HG03457 (cell line): ENCODE measurements around the gene SPP1.

Experiments
- ATAC-seq: cut with Tn5 transposase; IDR thresholded peaks from one replicate; pipeline ENCODE4 v1.9.1; 2021; ENCODE audit warnings: moderate number of reproducible peaks; ENCODE audit not compliant: unreplicated experiment

SPP1 gene

DNA sequence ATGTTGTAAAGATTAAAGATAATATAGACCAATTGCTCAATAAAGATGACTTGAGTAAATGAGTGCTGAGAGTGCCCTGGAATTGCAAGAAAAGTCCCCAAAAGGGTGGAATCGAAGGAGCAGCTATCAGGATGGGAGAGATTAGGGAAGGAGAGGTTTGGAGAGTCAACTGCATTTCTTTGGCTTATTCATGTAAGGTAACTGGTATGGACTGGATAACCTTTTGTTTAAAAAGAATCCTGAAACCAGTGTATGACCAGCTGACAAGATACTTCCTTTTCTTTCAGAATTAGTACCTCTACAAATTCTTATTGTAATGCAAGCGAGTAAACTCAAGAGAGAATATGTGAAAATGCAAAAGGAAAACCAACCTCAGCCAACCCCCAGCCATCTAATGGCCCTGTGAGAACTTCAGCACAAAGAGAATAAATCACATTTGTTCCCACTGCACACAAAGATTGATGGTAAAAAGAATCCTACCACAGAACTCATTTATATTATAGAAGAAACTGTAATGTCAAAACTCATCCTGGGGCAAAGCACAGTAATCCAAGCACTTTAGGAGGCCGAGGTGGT is 24.5 kb upstream of the SPP1 start:
- no peak for ATAC-seq

DNA sequence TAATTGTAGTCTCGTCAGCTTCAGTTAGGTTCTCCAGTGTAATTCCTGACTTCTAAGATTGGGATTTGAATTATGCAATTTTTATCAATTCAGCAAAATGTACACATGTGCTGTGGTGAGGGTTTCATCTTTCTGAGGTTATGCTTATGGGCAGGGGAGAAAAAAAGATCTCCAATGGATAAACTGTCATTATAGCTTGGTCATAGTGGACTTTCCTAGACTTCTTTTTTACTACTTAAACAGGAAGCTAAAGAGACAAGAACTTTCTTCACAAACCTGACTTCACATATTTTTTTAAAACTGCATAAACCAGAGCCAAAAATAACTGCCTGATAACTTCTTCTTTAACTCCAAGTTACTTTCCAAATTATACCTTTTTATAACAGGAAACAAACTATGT is 21.7 kb upstream of the SPP1 start:
- no peak for ATAC-seq

DNA sequence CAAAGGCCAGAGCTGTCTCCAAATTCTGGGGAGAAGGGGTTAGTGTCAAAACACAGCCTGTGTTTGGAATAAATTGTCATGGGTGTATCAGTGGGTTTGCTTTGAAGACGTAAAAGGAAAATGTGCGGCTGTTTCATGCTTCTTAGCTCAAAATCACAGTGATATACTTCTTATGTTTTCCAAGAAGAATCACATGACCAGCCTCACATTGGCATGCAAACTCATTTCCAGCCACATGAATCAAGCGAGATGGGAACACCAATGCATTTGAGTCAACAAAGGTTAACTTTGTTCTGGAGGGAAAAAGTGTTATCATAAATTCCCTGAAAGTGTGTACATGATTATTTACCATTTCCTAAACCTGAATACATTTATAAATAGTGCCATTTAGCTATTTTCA is 19.0 kb upstream of the SPP1 start:
- no peak for ATAC-seq

DNA sequence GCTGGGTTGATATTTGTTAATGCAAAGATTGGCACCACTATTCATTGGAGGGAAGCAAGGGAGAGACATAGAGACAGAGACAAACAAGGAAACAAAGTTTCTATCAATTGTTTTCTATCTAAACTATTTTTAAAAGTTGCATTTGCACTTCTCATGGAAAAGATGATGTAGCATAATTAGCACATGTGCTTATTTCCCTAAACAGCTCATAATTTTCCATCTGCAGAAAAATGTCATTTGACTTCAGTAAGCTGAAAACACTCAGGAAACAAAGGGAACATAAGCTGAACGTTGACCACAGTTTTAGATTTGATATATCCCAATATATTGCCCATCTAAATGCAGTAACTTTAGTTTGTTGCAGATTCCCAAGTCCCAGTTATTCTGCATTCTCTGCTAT is 18.5 kb upstream of the SPP1 start:
- ATAC-seq: no peak

DNA sequence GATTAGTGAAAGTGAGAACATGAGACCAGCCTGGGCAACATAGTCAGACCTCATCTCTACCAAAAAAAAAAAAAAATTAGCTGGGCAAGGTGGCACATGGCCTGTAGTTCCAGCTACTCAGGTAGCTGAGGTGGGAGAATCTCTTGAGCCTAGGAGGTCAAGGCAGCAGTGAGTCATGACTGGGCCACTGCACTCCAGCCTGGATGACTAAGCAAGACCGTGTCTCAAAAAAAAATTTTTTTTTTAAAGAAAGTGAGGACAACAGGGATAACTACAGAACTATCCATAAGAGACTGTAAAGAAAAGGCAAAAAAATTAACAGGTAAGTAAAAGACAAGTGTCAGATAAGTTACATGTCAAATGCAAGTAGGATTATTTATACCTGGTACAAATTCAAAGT is 13.5 kb upstream of the SPP1 start:
- no peak for ATAC-seq

DNA sequence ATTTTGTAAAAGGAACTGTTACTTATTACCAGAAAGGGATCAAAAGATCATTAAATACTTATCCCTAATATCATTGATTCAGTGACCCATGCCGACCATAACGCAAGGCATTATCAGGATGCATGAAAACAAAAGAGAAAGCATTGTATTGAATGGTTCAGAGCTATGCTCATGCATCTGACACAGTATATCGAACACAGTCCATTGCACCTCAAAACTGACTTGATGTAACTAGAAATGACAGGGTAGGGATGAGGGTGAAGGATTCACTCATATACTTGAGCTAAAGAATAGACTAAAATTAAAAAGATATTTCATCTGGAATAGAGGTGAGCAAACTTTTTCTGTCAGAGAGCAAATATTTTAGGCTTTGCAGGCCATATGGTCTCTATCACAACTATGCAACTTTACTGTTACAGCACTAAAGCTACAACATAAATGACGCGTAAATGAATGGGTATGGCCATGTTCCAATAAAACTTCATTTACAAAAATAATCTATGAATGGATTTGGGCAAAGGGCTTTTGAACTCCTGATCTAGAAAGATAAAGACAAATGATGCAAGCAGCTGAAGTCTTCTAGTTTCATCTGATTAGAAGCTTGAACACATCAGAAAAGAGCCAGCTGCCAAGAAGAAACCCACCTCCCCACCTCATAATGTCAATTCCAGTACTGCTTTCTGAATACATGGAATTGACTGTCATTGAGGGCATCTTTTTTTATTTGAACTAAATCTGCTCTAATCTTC is 12.9 kb upstream of the SPP1 start:
- no peak for ATAC-seq

DNA sequence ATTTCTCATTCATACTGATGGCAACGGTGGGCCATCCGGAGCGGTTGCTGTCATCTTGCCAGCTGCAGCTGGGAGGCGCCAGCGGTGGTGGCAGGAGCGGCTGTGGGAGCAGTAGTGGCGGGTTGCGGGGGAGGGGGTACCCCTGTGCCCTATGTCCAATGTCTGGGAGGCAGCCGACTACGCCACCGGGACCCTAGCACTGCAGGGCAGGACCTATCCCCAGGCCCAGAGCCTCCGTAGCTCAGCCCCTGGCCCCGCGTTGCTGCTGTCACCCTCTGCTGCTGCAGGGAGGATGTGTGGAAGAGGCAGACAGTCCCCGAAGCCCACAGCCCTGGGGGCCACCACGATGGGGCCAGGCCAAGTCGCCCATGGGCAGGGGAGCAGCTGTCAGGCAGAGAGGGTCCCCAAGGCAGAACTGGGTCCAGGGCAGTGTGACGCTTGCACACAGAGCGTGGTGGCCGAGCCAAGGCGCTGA is 10.0 kb upstream of the SPP1 start:
- no peak for ATAC-seq

DNA sequence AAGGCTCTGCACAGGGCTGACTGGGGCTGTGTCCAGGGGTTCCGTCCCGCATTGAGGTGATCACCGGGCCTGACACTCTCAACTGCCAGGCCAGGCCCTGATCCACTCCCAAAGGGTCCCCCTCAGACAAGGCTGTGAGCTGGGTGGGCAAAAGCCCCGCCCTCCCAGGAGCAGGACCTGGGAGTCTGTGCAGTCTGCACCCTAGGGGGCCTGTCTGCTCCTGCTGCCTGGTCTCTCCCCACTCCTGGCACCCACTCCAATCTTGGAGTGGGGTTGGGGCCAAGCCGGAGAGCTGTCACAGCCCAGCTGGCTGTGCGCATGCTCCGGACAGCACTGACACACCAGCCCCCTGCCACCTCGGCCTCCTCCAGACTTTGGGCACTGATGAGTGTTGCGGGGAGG is 9.4 kb upstream of the SPP1 start:
- no peak for ATAC-seq

DNA sequence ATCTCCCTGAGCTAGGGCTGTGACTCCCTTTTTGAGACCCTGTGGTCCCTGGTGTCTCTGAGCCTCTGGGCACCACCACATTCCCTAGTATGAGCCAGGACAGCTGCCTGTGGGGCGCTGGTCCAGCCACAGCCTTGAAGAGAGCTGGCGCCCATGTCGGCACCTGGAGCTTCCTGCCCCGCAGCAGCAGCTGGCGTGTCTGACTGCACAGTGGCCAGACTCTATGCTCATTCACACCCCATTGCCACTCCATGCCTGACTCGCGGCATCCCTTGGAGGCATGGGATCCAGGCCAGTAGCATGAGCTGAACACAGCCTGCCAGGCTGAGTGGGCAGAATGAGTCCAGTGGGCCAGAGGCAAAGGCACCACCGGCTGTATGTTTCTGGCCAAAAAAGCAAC is 8.3 kb upstream of the SPP1 start:
- no peak for ATAC-seq

DNA sequence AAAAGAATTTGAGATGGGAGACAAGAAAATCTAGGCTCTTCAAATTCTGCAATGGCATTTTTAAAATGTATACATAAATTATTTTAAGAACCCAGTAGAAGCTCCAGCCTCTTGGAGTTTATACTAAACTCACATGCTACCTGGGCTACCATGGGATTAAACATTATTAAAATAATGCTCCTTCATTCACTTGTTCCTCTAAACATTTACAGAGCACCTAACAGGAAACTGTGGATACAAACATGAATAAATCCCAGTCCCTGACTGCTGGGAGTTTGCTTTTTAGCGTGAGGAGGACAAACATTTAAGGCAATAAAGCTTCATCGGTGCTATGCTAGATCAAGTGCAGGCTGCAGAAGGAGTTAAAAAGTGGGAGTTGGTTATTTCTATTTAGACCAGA is 5.4 kb upstream of the SPP1 start:
- no peak for ATAC-seq

DNA sequence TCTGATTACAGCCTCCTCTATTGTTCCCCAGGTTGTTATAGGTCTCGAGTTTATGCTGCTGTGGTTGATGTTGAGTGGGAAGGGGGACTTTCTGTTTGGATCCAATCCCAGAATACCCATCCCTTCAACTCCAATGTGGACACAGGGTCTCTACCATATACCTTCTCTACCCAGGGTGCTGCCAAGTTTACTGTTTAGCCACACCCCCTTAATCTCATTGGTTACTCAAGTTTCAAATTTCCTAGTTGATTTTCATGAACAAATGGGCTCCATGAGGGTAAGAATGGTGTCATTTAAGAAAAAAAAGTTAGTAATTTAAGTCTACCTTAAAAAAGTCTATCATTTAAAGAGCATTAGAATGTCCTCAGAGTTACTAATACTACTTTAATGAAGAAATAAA is 3.6 kb upstream of the SPP1 start:
- ATAC-seq: no peak

DNA sequence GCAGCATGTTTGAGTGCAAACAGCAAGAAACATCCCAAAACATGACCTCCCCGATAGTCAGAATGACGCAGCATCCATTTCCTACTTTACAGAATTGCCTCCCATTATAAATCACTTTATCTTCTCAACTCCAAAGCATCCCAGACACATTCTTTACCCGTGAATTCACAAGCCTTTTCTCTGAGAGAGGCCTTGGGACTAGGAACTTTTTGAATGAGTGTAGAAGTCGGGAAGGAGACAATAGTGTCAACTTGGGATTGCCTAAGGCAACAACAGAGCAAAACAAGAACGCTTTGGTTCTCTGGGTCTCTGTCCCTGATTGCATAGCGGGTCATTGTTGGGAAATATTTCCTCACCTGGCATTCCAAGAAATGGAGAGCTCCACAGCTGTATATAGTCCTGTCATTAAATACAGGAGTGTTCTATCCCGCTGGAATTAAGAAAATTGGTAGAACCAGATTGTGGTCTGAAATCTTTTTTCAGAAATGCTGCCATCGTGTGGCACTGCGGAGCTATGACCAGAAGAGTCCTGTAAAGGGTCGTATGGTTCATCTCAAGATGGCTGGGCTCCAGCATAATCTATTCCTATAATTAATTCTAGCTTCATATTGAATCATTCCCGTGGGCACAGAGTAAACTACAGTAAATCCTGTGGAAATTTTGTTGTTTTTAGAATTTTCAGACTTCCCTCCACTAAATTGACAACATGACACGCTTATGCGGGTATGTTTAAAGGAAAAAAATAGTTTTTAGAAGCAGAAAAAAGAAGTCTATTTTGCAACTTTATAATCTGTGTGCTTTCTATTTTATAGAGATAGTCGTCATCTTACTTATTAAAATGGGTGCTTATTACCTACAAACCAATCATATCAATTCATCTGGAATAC is 2.0 kb upstream of the SPP1 start:
- peak; percentile 54 for ATAC-seq

DNA sequence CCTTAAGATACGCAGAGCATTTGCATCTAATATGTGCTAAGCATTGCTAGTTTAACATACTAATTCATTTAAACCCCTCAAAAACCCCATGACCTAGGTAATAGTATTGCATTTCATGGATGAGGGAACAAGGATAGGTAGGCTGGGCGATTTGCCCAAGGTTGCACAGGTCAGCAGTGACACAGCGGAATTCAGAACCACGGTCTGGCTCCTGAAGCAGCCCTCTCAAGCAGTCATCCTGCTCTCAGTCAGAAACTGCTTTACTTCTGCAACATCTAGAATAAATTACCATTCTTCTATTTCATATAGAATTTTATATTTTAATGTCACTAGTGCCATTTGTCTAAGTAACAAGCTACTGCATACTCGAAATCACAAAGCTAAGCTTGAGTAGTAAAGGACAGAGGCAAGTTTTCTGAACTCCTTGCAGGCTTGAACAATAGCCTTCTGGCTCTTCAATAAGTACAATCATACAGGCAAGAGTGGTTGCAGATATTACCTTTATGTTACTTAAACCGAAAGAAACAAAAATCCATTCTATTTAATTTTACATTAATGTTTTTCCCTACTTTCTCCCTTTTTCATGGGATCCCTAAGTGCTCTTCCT is 555 bp upstream of the SPP1 start:
- peak; percentile 23 for ATAC-seq

DNA sequence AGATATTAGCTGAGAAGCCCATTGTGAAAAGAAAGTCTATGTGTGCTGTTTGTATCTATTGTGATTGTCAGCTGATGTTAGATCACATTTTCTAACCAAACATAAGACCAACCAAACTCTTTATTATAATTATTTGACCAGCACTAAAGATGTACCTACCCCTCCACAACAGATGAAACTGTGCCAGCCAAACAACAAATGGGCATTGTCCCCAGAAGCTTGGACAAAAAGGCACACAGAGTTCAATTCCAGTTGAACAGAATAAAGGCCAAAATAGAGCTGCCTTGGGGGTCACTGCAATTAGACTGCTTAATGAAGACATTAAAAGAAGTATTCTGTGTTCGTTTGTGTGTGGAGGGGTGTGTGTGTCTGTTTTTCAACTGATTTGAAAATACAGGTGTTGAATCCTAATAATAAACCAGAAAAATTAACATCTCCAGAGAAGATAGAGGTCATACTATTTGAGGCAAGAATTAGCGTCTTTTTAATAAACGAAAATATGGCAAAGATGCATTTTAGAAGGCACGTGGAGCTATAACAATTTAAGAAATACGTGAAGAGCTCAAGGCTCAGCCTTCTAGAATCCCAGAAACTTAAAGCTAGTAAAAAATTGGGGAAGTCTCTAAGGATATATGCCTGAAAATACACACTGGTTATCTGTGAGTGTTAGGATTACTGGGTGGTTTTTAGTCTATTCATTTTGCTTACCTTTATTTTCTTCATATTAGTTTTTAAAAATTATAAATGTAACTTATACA is 2.2 kb downstream of the SPP1 start:
- ATAC-seq: no peak

DNA sequence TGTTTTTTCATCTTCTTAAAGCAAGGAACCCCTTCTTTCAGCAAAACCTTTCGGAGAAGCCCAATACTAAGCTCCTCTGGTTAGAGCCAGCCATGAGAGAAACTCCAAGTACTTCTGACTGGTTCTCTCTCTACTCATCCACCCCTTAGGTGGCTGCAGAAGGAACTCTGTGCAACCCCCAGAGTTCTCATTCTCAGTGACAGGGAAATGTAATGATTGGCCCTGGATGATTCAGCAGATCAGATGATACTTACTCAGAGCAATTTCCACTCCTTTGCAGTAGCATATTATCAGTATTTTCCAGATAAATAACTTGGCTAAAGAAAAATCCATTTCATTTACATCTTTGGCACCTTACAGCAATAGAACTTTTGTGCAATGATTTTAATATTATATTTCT is 3.2 kb downstream of the SPP1 start:
- no peak for ATAC-seq

DNA sequence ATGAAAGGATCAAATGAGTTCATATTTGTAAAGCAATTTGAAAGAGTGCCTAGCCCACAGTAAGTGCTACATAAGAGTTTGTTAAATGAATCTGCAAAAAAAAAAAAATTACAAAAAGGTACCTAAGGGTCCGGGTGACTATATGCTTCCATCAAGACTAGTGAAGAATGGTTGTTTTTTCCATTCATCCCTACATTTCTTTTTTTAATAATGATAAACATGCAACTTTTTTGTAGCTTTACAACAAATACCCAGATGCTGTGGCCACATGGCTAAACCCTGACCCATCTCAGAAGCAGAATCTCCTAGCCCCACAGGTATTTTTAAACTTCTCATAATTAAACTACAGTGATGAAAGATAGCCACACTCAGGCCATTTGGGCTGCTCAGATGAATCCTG is 4.3 kb downstream of the SPP1 start:
- no peak for ATAC-seq

DNA sequence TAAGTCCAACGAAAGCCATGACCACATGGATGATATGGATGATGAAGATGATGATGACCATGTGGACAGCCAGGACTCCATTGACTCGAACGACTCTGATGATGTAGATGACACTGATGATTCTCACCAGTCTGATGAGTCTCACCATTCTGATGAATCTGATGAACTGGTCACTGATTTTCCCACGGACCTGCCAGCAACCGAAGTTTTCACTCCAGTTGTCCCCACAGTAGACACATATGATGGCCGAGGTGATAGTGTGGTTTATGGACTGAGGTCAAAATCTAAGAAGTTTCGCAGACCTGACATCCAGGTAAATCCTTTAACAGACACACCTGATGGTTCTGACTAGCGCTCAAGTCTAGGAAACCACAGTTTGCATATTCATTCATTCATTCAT is 6.0 kb downstream of the SPP1 start:
- no peak for ATAC-seq

DNA sequence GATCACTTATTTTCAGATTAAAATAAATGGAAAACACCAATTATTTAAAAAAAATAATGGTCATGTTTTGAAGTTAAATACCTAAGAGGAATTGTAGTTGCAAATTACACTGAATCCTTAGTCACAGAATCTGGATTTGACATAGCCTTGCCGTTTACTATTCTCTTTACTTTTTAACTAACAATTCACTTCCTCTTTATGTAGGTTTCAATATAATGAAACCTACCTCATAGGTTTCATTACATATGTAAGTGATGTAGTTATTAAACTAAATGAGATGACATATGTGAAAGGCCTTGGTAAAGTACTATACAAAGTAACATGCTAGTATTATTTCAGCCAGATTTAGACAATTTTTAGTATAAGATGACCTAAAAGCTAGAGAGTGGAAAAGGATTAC is 6.5 kb downstream of the SPP1 start:
- ATAC-seq: peak; percentile 55

DNA sequence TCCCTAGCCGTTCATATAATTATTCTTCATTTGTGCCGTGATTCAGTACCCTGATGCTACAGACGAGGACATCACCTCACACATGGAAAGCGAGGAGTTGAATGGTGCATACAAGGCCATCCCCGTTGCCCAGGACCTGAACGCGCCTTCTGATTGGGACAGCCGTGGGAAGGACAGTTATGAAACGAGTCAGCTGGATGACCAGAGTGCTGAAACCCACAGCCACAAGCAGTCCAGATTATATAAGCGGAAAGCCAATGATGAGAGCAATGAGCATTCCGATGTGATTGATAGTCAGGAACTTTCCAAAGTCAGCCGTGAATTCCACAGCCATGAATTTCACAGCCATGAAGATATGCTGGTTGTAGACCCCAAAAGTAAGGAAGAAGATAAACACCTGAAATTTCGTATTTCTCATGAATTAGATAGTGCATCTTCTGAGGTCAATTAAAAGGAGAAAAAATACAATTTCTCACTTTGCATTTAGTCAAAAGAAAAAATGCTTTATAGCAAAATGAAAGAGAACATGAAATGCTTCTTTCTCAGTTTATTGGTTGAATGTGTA is 7.0 kb downstream of the SPP1 start:
- no peak for ATAC-seq

DNA sequence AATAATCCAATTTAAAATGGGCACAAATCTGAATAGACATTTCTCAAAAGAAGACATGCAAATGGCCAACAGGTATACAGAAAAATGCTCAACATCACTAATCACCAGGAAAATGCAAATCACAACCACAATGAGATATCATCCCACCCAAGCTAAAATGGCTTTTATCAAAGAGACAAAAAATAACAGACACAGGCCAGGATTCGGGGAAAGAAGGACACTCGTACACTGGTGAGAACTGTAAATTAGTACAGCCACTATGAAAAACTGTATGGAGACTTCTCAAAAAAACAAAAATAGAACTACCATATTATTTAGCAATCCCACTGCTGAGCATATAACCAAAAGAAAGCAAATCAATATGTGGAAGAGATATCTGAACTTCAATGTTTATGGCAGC is 8.5 kb downstream of the SPP1 start:
- ATAC-seq: no peak
